GM21619 (cell line): ENCODE data around the gene NEK9.

Experiments
- ATAC-seq: cut with Tn5 transposase; IDR thresholded peaks from one replicate; pipeline ENCODE4 v1.9.1; 2021; ENCODE audit not compliant: unreplicated experiment

Gene NEK9

DNA sequence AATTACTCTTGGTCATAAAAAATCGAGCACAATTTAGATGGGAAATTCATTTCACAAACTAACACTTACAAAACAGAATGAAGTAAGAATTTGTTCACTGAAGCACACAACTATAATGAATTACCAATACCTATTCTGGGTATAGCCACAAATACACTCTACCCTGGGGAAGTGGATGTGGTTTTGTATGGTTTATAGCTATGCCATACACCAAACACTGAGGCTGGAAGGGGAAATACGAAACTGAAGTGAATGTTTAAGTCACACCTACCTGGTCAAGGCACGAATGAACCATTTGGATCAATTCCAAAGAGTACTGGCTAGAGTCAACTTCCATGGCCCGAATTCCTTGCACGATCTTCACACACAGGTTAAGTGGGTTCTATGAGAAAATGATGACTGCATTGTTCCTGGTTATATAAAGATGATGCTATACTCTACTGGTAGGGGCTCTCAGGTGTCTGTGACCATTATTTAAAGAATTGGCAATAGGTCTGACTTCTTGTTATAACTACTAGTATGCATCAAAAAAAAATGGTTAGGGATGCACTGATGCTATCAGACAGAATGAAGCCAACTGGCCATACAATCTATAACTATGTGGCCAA lies 12.8 kb downstream of the NEK9 start:
- no peak for ATAC-seq

DNA sequence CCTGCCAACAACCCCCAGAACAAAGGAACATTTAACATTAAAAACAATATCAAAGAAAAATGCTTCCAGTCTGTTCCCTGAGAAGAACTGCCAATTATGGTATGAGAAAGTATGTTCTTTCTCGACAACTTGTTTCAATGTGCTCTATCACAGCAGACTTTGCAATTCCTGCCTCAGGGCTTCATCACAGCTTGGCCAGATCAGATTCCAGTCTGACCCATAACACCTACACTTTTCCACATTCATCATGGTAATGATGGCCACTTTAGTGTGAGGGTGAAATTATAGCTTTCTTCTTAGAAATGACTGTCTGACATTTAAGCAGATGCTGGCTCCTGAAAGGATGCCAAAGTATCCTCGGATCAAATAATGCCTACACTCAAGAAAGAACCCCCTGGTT lies 17.0 kb downstream of the NEK9 start:
- ATAC-seq = no peak

DNA sequence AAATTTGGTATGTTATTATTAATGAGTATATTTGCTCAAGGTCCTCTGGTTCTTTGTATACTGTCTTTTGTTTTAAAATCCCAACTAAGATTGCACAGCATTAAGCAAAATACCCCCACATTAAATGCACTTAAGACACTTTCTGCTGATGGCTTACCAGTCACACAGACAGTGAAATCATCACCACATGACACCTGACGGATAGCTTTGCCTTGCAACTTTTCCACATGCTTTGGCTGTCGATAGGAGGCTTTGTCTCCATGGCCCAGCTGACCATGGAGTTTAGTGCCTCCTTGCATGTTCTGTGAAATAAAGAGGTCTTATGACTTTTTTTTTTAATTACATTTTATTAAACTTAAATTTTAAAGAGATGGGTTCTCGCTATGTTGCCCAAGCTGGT lies 19.7 kb downstream of the NEK9 start:
- no peak for ATAC-seq

GRCh38 chr14:75101491-75101890 lies 25.4 kb downstream of the NEK9 start:
- ATAC-seq = no peak

- no peak for ATAC-seq
These were observed 28.2 kb downstream of the NEK9 start for GRCh38 chr14:75098682-75099081.

DNA sequence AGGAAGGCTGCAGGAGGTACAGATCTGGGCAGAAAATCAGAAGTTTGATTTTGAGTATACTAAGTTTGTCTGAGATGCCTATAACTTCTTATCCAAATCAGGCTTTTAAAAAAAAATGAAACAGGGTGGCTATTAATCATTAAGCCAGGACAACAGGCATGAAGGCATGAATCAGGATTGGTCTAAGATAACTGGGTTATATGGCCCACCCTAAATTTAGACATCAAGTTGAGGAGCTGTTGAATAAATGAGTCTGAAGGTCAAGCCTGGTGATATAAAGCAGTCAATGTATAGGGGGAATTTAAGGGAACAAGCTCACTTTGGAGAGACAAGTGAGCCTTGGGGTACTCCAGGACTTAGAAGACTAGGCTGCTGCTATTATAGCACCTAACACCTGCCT lies 28.6 kb downstream of the NEK9 start:
- ATAC-seq = no peak

GRCh38 chr14:75096959-75097358 lies 29.9 kb downstream of the NEK9 start:
- ATAC-seq = no peak

DNA sequence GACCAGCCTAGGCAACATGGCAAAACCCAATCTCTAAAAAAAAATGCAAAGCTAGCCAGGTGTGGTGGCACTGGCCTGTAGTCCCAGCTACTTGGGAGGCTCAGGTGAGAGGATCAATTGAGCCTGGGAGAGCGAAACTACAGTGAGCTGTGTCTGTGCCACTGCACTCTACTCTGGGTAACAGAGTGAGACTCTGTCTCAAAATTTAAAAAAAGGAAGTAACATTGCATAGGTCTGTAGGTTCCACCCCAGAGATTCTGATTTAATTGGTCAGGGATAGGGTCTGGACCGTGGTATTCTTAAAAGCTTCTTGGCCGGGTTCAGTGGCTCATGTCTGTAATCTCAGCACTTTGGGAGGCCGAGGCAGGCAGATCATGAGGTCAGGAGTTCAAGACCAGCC lies 31.2 kb downstream of the NEK9 start:
- no peak for ATAC-seq

GRCh38 chr14:75094896-75095295 lies 32.0 kb downstream of the NEK9 start:
- ATAC-seq = no peak

DNA sequence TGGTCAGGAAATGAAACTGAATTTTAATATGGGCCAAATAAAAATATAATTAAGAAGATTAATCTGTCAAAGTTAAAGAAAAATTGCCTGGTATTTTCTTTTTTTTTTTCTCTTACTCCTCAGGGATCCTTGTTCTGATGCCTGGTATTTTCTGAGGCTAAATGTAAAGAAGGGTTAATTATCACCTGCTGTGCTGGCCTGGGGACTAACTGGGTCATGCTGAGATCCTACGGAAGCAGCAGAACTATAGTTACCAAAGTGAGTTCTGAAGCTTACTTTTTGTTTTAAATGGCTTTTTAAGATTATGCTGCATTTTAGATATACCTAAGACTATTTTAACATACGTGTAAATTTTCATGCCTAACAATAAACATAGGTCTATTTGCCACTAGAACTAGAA lies 34.1 kb downstream of the NEK9 start:
- ATAC-seq = no peak

GRCh38 chr14:75091251-75091650 lies 35.6 kb downstream of the NEK9 start:
- ATAC-seq = no peak

GRCh38 chr14:75090353-75090752 lies 36.5 kb downstream of the NEK9 start:
- ATAC-seq = no peak

GRCh38 chr14:75088566-75089373 lies 38.1 kb downstream of the NEK9 start:
- no peak for ATAC-seq

DNA sequence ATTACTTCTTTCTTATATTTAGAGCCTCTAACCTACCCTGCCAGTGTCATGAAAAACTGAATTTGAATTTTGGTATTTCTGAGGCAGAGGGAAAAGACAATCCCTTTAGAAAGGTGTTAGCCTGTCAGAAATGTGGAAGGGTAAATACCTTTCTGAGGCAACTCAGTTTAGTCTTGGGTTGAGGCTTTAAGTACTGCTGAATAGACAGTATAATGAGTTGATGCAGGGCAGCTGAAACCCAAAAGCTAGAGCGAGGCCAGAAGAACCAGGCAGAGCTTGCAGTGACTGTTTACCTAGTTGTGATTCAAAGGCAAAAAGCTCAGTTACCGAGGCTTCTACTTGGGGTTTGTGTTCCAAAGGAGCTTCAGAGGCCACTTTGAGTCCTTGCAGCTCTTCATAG lies 38.7 kb downstream of the NEK9 start:
- ATAC-seq = no peak

GRCh38 chr14:75084513-75084912 lies 42.3 kb downstream of the NEK9 start:
- no peak for ATAC-seq

DNA sequence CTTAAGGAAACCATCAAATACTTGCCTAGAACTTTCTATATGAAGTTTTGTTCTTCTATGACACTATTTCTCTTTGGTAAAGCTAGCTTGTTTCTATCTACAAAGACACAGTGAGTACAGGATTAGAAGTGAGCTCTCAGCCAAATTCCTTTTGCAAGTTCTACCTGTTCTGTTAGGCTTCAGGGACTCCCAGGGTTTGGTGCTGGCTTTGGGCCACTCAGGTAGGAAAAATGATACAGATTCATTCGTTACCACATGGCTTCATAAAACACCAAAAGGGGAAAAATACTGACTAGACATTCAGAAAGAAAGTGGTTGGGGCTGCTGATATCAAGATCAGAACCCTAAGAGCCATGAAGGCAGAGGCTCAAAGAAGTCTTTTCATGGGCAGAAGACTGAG lies 43.6 kb downstream of the NEK9 start:
- ATAC-seq = no peak

DNA sequence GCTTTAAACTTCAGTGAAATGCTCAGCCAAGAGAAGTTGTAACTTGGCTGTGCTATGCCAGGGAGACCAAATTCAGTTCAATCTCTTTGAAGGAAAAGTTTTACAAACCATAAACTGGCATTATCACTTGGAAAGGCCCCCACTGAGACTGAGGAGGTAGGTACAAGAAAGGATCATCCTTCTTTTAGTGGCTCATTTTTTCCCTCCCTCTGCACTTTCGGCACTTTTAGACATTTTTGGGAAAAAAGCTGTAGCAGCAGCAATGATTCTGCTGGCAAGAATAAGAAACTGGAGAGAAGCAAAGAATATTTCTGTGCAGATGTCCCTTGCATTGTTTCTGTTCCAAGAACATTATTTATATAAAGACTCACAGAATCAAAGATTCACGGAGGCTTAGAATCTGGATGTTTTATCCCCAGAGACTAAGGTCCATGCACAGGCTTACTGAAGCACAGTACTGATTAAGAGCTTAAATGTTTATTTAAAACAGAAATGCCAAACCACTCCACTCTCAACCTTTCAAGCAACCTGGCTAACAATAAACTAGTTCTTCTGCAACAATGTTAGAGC lies 45.1 kb downstream of the NEK9 start:
- ATAC-seq = no peak

- no peak for ATAC-seq
These were observed 47.3 kb downstream of the NEK9 start for GRCh38 chr14:75079521-75079920.

DNA sequence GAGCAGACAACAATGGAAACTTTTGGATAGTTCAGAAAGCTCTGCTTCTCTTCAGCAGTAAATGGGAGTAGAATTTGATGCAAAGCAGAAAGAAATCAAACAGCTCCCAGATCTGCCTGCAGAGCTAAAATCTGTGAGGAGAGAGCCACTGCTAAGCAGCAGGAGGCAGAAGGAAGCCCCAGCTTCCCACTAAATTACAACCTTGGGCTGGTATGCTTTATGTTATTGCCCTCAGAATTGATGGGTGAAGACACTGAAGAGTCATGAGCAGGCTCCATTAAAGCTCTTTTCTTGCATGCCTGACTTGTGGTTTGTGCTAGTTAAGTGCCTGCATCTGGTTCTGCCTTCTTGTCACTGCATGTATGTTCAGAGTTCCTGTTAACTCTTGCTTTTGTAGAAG lies 49.1 kb downstream of the NEK9 start:
- no peak for ATAC-seq

GRCh38 chr14:75070383-75070782 lies 56.5 kb downstream of the NEK9 start:
- no peak for ATAC-seq

GRCh38 chr14:75069811-75070145 lies 57.1 kb downstream of the NEK9 start:
- ATAC-seq = no peak

GRCh38 chr14:75069121-75069810 lies 57.6 kb downstream of the NEK9 start, which contains the start of gene ZC2HC1C:
Gene ZC2HC1C, plus strand, starts transcription at chr14:75069641. Its CDS starts 933 bp downstream, at chr14:75070574.
- ATAC-seq = peak; percentile 69
